Endothelial cell (in vitro differentiated cells): ENCODE data around the gene DAP. TPM values are rescaled to one million over a fixed set of nuclear protein-coding genes. Genes with fewer than 3 reads are reported as not detected.

Source experiments
- DNase-seq: peaks from one replicate; pipeline ENCODE4 v3.0.0; 2021; ENCODE audit warnings: low spot score
- H3K27ac Mint-ChIP-seq: one replicate; pipeline ENCODE4 v1.8.0; 2021; ENCODE audit warnings: mixed read lengths, inconsistent platforms; ENCODE audit not compliant: unreplicated experiment
- H3K27me3 Mint-ChIP-seq: one replicate; pipeline ENCODE4 v1.8.0; 2021; ENCODE audit warnings: mild to moderate bottlenecking, moderate library complexity, mixed read lengths, inconsistent platforms; ENCODE audit not compliant: unreplicated experiment
- H3K36me3 Mint-ChIP-seq: one replicate; pipeline ENCODE4 v1.8.0; 2021; ENCODE audit warnings: mild to moderate bottlenecking, low read depth, mixed read lengths, inconsistent platforms; ENCODE audit not compliant: unreplicated experiment
- H3K4me1 Mint-ChIP-seq: one replicate; pipeline ENCODE4 v1.8.0; 2021; ENCODE audit warnings: mild to moderate bottlenecking, mixed read lengths, inconsistent platforms; ENCODE audit not compliant: unreplicated experiment
- H3K4me3 Mint-ChIP-seq: one replicate; pipeline ENCODE4 v1.8.0; 2021; ENCODE audit warnings: mild to moderate bottlenecking, mixed read lengths, inconsistent platforms; ENCODE audit not compliant: unreplicated experiment
- H3K9me3 Mint-ChIP-seq: one replicate; pipeline ENCODE4 v1.8.0; 2021; ENCODE audit warnings: mixed read lengths, inconsistent platforms; ENCODE audit not compliant: unreplicated experiment
- CTCF ChIP-seq: fragments of 200-600 bp; sonication (generic); IDR thresholded peaks from one replicate; pipeline ENCODE4 v1.5.0; 2021; ENCODE audit warnings: antibody characterized with exemption; ENCODE audit not compliant: unreplicated experiment
- total RNA-seq: library from RNA; stranded (reverse); fragmentation: NEBNext Ultra II Directional; extraction: Animal tissue kit (Norgen Biotek cat#: 25700); gene quantifications from one replicate; pipeline ENCODE4 v1.2.1, GENCODE V29; 2021; ENCODE audit not compliant: unreplicated experiment

DAP gene
- total RNA-seq, 1 donor from 2014 or later = 231 TPM

DNA sequence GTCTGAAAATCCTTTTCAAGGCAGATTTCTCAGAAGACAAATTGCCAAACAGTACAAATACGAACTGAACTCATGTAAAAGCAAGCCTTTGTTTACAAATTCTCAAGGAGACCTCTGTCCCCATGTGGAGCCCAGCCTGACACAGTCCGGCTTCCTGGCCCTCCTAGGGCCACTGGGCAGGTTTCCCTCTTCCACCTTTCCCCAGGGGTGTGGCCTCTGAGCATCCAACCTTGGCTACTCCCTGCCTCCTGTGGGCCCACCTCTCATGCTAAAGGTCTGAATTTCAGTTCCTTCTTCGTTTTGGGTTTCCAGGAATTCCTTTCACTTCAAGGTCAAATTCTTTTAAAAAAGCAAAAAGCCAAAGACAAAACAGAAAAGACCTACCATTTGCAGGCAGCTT is 10.1 kb downstream of the DAP start:
- no peak for DNase-seq
- no peak for TF ChIP-seq CTCF
- H3K4me1 Mint-ChIP-seq = peaks cover 26% of the 10 kb centered on the region
- peaks cover 8% of the 10 kb centered on the region for H3K27me3 Mint-ChIP-seq
- no peak overlapping the region for H3K4me3 Mint-ChIP-seq
- H3K9me3 Mint-ChIP-seq = no peaks in the 10 kb centered on the region
- no peak overlapping the region for H3K27ac Mint-ChIP-seq
- H3K36me3 Mint-ChIP-seq = peaks cover 53% of the 10 kb centered on the region

GRCh38 chr5:10747678-10748622 is 13.1 kb downstream of the DAP start:
- H3K27me3 Mint-ChIP-seq = peaks cover 2% of the 10 kb centered on the region
- peaks cover 50% of the 10 kb centered on the region for H3K36me3 Mint-ChIP-seq
- H3K9me3 Mint-ChIP-seq = no peaks in the 10 kb centered on the region
- H3K27ac Mint-ChIP-seq = no peak overlapping the region
- DNase-seq = no peak
- H3K4me3 Mint-ChIP-seq = no peak overlapping the region
- no peak for TF ChIP-seq CTCF
- H3K4me1 Mint-ChIP-seq = peaks cover 8% of the 10 kb centered on the region

GRCh38 chr5:10746711-10747110 is 14.3 kb downstream of the DAP start:
- no peak for TF ChIP-seq CTCF
- H3K36me3 Mint-ChIP-seq = peaks cover 54% of the 10 kb centered on the region
- no peak overlapping the region for H3K4me3 Mint-ChIP-seq
- H3K9me3 Mint-ChIP-seq = no peaks in the 10 kb centered on the region
- H3K27me3 Mint-ChIP-seq = peaks cover 1% of the 10 kb centered on the region
- H3K4me1 Mint-ChIP-seq = peaks cover 8% of the 10 kb centered on the region
- no peak for DNase-seq
- H3K27ac Mint-ChIP-seq = no peak overlapping the region

GRCh38 chr5:10745133-10745532 is 15.9 kb downstream of the DAP start:
- Mint-ChIP-seq H3K27ac (no peak overlapping the region), H3K9me3 (no peaks in the 10 kb centered on the region), H3K27me3 (peaks cover 1% of the 10 kb centered on the region), H3K36me3 (peaks cover 68% of the 10 kb centered on the region), H3K4me3 (no peak overlapping the region), H3K4me1 (peaks cover 4% of the 10 kb centered on the region)
- no peak for TF ChIP-seq CTCF
- DNase-seq = no peak

- TF ChIP-seq CTCF = no peak
- Mint-ChIP-seq H3K27me3 (peaks cover 1% of the 10 kb centered on the region), H3K4me3 (no peak overlapping the region), H3K4me1 (peaks cover 8% of the 10 kb centered on the region), H3K9me3 (no peaks in the 10 kb centered on the region), H3K27ac (no peak overlapping the region), H3K36me3 (peaks cover 71% of the 10 kb centered on the region)
- DNase-seq = no peak
These were observed 16.4 kb downstream of the DAP start for GRCh38 chr5:10744681-10745080.
